Thymus (tissue), 11 donors: ENCODE measurements around the gene DDRGK1. TPM values are rescaled to one million over a fixed set of nuclear protein-coding genes. Genes with fewer than 3 reads are reported as not detected.
"Not testable (repeated sequence)": the region's sequence is repeated elsewhere in the genome, so short reads cannot be mapped to it uniquely, and the experiment has no call there.

Experiments used
- DNase-seq, 9 donors: peaks; one replicate each; pipeline ENCODE4 v3.0.0-alpha.2; 2013; ENCODE audit warnings: low spot score in 9 of 9, low read depth in 6 of 9, missing footprints in 1 of 9
- H3K27ac ChIP-seq, 2 donors: one replicate each; pipeline ENCODE4 v1.5.1; 2013; ENCODE audit warnings: control low read depth in 1 of 2, low read depth in 1 of 2, low read length in 1 of 2, mild to moderate bottlenecking in 1 of 2, moderate library complexity in 1 of 2
- H3K27me3 ChIP-seq, 2 donors: one replicate each; pipeline ENCODE4 v1.5.1; 2013; ENCODE audit warnings: low read length in 1 of 2; ENCODE audit not compliant: control insufficient read depth in 2 of 2, insufficient read depth in 1 of 2
- H3K36me3 ChIP-seq, 2 donors: one replicate each; pipeline ENCODE4 v1.5.1; 2013; ENCODE audit warnings: low read length in 1 of 2, mild to moderate bottlenecking in 1 of 2, moderate library complexity in 1 of 2; ENCODE audit not compliant: control insufficient read depth in 2 of 2, insufficient read depth in 2 of 2
- H3K4me1 ChIP-seq, 2 donors: one replicate each; pipeline ENCODE4 v1.5.1; 2013; ENCODE audit warnings: low read length in 2 of 2; ENCODE audit not compliant: control insufficient read depth in 2 of 2, insufficient read depth in 2 of 2
- H3K4me3 ChIP-seq, 2 donors: one replicate each; pipeline ENCODE4 v1.5.1; 2013; ENCODE audit warnings: low read length in 2 of 2, control low read depth in 1 of 2, mild to moderate bottlenecking in 1 of 2
- H3K9me3 ChIP-seq, 2 donors: one replicate each; pipeline ENCODE4 v1.5.1; 2013; ENCODE audit warnings: low read length in 1 of 2, mild to moderate bottlenecking in 1 of 2; ENCODE audit not compliant: control insufficient read depth in 2 of 2, insufficient read depth in 1 of 2
- WGBS: extraction: QIAGEN DNeasy Blood & Tissue Kit; methylation state at CpG from one replicate; pipeline ENCODE4 v1.1.7; 2013; 5-methylcytosine and 5-hydroxymethylcytosine counted together
- polyA plus RNA-seq: library from polyadenylated mRNA; stranded (reverse); fragments of 200-250 nt; gene quantifications from one replicate; pipeline ENCODE4 v1.2.3, GENCODE V29; 2013
- total RNA-seq: library from RNA; stranded (reverse); fragments of 120-200 nt; gene quantifications from one replicate; pipeline ENCODE4 v1.2.4, GENCODE V29; 2013
- donor health status: healthy.

The DDRGK1 gene
- total and polyA plus RNA-seq, 2 donors: 38.4 to 42.7 TPM

GRCh38 chr20:3223651-3223993 is 19.1 kb upstream of the DDRGK1 start:
- Histone ChIP-seq H3K9me3 (no peaks in the 10 kb centered on the region), H3K27me3 (no peaks in the 10 kb centered on the region), H3K4me3 (peak overlapping the region; percentile 14 to 23), H3K27ac (peak overlapping the region; percentile 67 to 98), H3K4me1 (peaks cover 17 to 47% of the 10 kb centered on the region in 2 donors), H3K36me3 (peaks cover 12 to 23% of the 10 kb centered on the region in 2 donors)
- 47% methylated on average over 6 of the region's 6 CpGs for WGBS
- DNase-seq: peak in 2 of 9 donors; percentile 13 to 67

DNA sequence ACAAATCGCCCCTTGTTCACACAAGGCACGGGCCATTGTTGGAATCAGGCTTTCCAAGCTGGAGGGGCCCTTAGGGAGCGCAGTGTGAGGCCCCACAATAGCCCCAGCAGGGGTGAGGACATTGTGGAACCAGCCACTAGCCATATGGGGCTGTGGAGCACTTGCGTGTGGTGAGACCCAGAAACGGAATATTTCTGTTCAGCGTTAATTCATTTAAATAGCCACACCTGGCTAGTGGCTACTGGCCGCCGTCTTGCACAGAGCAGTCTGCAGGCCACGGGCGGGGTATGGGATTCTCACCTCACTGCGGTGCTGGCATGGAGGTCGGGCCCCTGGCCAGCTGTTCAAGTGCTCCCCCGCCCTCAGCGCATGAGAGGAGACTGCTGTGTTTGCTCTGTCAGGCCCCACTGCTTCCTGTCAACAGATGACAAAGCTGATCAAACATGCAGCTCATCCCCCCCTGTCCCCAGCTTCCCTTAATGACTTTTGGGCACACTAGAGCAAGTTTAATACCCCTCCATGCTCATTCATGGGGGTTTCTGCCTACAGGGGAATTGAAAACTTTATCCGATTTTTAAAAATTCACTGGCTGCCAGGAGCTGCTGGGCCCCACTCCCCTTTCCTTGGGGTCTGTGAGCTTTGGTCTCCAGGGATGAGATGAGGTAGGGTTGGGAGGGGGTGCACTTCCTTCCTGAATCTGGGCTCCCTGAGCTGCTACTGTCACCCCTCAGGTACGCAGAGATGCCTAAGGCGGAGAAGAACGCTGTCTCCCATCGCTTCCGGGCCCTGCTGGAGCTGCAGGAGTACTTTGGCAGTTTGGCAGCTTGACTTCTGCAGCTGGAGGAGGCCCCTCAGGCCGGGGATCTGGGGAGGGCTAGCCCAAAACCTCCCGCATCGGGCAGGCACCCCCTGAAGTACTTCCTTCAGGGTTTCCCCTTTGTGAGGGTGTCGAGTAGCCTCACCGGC is 18.4 kb upstream of the DDRGK1 start:
- 17% methylated on average over 25 of the region's 25 CpGs for WGBS
- no peaks in the 10 kb centered on the region for H3K27me3 ChIP-seq
- peak overlapping the region; percentile 67 to 98 for H3K27ac ChIP-seq
- H3K4me1 ChIP-seq: peaks cover 21 to 51% of the 10 kb centered on the region in 2 donors
- peak in 8 of 9 donors; percentile 55 to 93 (median 78) for DNase-seq
- no peaks in the 10 kb centered on the region for H3K9me3 ChIP-seq
- peaks cover 19 to 23% of the 10 kb centered on the region in 2 donors for H3K36me3 ChIP-seq
- H3K4me3 ChIP-seq: peak overlapping the region; percentile 14 to 23

- 98% methylated on average over 18 of the region's 18 CpGs for WGBS
- Histone ChIP-seq H3K27me3 (no peaks in the 10 kb centered on the region), H3K9me3 (no peaks in the 10 kb centered on the region), H3K27ac (no peak overlapping the region), H3K36me3 (peaks cover 23 to 27% of the 10 kb centered on the region in 2 donors), H3K4me3 (no peak overlapping the region), H3K4me1 (peaks cover 21 to 51% of the 10 kb centered on the region in 2 donors)
- no peak for DNase-seq
Observed at GRCh38 chr20:3221398-3222226, 17.1 kb upstream of the DDRGK1 start.

GRCh38 chr20:3218307-3218988 is 14.0 kb upstream of the DDRGK1 start:
- Histone ChIP-seq H3K9me3 (no peaks in the 10 kb centered on the region), H3K4me1 (peaks cover 17 to 27% of the 10 kb centered on the region in 2 donors), H3K36me3 (peaks cover 40% of the 10 kb centered on the region in 2 donors), H3K27ac (peak overlapping the region in 1 of 2 donors; percentile 52), H3K4me3 (no peak overlapping the region), H3K27me3 (no peaks in the 10 kb centered on the region)
- peak in 3 of 9 donors; percentile 71 to 79 (median 78) for DNase-seq
- 25% methylated on average over 30 of the region's 30 CpGs for WGBS

DNA sequence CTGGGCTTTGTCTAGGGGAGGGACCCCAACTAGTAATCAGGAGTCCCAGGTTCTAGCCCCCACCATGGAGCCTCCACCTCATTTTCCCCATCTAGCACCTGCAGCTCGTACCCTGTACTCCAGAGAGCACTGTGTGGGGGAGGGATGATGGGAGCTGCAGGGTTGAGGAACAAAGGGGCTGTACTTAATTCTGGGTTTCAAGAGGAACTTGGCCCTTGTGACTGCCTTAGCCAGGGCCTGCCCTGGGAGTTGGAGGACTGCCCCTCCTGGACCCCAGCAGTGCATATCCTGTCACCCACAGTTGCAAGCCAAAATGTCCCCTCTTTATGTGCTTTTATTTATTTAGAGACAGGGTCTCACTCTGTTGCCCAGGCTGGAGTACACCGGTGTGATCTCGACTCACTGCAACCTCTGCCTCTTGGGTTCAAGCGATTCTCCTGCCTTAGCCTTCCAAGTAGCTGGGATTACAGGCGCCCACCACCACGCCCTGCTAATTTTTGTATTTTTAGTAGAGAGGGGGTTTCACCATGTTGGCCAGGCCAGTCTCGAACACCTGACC is 11.0 kb upstream of the DDRGK1 start:
- H3K4me1 ChIP-seq: peaks cover 4 to 10% of the 10 kb centered on the region in 2 donors
- H3K27me3 ChIP-seq, DNase-seq, H3K4me3 ChIP-seq, H3K27ac ChIP-seq, H3K9me3 ChIP-seq: not testable (repeated sequence)
- peaks cover 26 to 32% of the 10 kb centered on the region in 2 donors for H3K36me3 ChIP-seq
- 98% methylated on average over 7 of the region's 7 CpGs for WGBS

DNA sequence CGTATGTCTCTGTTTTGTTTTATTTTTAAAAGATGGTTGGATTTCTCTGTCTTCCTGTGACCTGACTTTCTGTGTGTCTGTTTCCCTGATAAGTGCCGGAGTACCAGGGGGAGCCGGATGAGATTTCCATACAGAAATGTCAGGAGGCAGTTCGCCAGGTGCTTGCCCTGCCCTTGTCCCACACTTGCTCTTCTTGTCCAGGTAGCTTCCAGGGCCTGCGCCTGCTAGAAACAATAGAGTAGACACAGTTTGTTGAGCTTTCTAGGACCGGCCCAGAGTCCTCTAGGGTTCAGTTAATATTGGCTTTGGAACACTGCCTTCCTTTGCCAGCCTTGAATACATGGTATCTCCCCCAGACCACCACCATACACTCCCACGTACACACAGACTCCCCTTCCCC is 8.7 kb upstream of the DDRGK1 start:
- 98% methylated on average over 7 of the region's 7 CpGs for WGBS
- DNase-seq: no peak
- Histone ChIP-seq H3K27me3 (no peaks in the 10 kb centered on the region), H3K4me3 (no peak overlapping the region), H3K36me3 (peaks cover 25 to 26% of the 10 kb centered on the region in 2 donors), H3K9me3 (no peaks in the 10 kb centered on the region), H3K27ac (no peak overlapping the region), H3K4me1 (peaks cover 13 to 15% of the 10 kb centered on the region in 2 donors)

DNA sequence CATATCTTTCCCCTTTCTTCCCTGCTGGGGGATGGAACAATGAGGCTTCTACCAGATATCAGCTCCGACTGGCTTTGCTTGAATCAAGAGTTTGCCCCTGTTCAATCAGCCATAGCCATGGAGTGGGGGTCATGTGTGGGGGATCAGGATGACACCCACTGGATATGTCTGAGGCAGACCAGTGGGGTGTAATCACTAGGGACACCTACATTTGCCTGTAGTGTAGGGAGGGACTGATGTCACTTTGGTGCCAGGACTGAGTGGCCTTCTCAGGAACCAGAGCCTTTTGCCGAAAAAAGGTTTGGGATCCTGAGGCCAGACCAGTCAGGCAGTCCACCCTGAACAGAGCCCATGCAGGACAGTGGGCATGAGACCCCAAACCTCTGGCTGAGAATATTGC is 5.9 kb upstream of the DDRGK1 start:
- WGBS: 93% methylated on average over 2 of the region's 2 CpGs
- Histone ChIP-seq H3K4me1 (peaks cover 14% of the 10 kb centered on the region in 2 donors), H3K36me3 (peaks cover 16 to 17% of the 10 kb centered on the region in 2 donors), H3K27ac (no peak overlapping the region), H3K9me3 (no peaks in the 10 kb centered on the region), H3K27me3 (no peaks in the 10 kb centered on the region), H3K4me3 (peak overlapping the region; percentile 93 to 99)
- DNase-seq: no peak

DNA sequence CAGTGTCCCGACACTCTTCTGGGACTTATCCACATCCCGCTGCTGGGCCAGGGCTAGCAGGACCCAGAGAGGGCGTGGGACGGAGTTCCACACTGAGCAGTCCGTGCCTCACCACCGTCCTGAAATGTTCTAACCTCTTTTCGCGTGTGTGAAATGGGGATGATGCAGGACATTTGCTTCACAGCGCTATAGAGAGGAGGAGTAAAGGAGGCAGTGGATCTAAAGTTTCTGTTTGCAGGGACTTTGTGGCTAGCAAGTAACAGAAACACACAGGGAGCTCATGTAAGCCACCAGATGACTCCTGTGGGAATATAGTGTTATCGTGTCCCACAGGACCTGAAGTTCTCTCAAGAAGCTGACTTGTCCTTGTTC is 5.5 kb upstream of the DDRGK1 start:
- DNase-seq: no peak
- WGBS: 3% methylated on average over 10 of the region's 10 CpGs
- Histone ChIP-seq H3K9me3 (no peaks in the 10 kb centered on the region), H3K4me3 (peak overlapping the region; percentile 93 to 99), H3K36me3 (peaks cover 12 to 13% of the 10 kb centered on the region in 2 donors), H3K4me1 (peaks cover 14% of the 10 kb centered on the region in 2 donors), H3K27me3 (no peaks in the 10 kb centered on the region), H3K27ac (no peak overlapping the region)
